GM12878 (cell line): ENCODE measurements around the gene HYAL4. TPM values are rescaled to one million over a fixed set of nuclear protein-coding genes. Genes with fewer than 3 reads are reported as not detected.

Source experiments
- ASH2L ChIP-seq: fragments of 300-600, 200-600 bp; sonication (generic); IDR thresholded peaks from 2 replicates; pipeline ENCODE4 v1.6.1; 2017; ENCODE audit warnings: low read depth, mild to moderate bottlenecking, borderline replicate concordance
- BRCA1 ChIP-seq: IDR thresholded peaks from 2 replicates; pipeline ENCODE4 v1.6.1; 2011; ENCODE audit warnings: low read depth, low read length, improper control_type of control experiment
- EGR1 ChIP-seq, 2 experiments: IDR thresholded peaks; 1 replicate in 1 of 2; 2 replicates in 1 of 2; pipeline ENCODE4 v1.6.1; 2011 to 2012; ENCODE audit warnings: low read depth in 2 of 2, low read length in 2 of 2, borderline replicate concordance in 1 of 2, mild to moderate bottlenecking in 1 of 2, moderate library complexity in 1 of 2
- ETV6 ChIP-seq, 2 experiments: fragments of 450-650 bp in 1 of 2; IDR thresholded peaks in 1 of 2; conservative IDR thresholded peaks in 1 of 2; 2 replicates each; pipeline ENCODE4 v1.6.1; 2014; ENCODE audit warnings: antibody characterized with exemption in 1 of 2, borderline replicate concordance in 1 of 2, low read depth in 1 of 2, mild to moderate bottlenecking in 1 of 2, moderate library complexity in 1 of 2
- FOXM1 ChIP-seq: IDR thresholded peaks from 2 replicates; pipeline ENCODE4 v1.6.1; 2012; ENCODE audit warnings: low read depth, mild to moderate bottlenecking, inconsistent platforms, low read length, moderate library complexity
- IKZF1 ChIP-seq: fragments of 450-650 bp; conservative IDR thresholded peaks from 2 replicates; pipeline ENCODE4 v1.6.1; 2017; ENCODE audit warnings: antibody characterized with exemption, mild to moderate bottlenecking
- KDM1A ChIP-seq: fragments of 200-600 bp; sonication (generic); IDR thresholded peaks from 2 replicates; pipeline ENCODE4 v1.6.1; 2016; ENCODE audit warnings: borderline replicate concordance
- RELB ChIP-seq: fragments of 450-650 bp; IDR thresholded peaks from 2 replicates; pipeline ENCODE4 v1.6.1; 2017; ENCODE audit warnings: low read depth, mild to moderate bottlenecking, moderate library complexity
- SMAD1 ChIP-seq: fragments of 450-650 bp; IDR thresholded peaks from 2 replicates; pipeline ENCODE4 v1.6.1; 2018; ENCODE audit warnings: mild to moderate bottlenecking, low read depth; ENCODE audit not compliant: partially characterized antibody
- SMARCA5 ChIP-seq: fragments of 450-650 bp; IDR thresholded peaks from 2 replicates; pipeline ENCODE4 v1.6.1; 2017; ENCODE audit warnings: mild to moderate bottlenecking
- SREBF1 ChIP-seq: IDR thresholded peaks from 2 replicates; pipeline ENCODE4 v1.6.1; 2012; ENCODE audit warnings: mild to moderate bottlenecking, low read length
- ZBTB40 ChIP-seq: fragments of 450-650 bp; IDR thresholded peaks from 2 replicates; pipeline ENCODE4 v1.6.1; 2016; ENCODE audit warnings: mild to moderate bottlenecking, moderate library complexity, borderline replicate concordance
- ZNF217 ChIP-seq: fragments of 450-650 bp; IDR thresholded peaks from 2 replicates; pipeline ENCODE4 v1.6.1; 2017; ENCODE audit warnings: antibody characterized with exemption, mild to moderate bottlenecking
- ZSCAN29 ChIP-seq: fragments of 450-650 bp; IDR thresholded peaks from 2 replicates; pipeline ENCODE4 v1.6.1; 2017; ENCODE audit warnings: mild to moderate bottlenecking, moderate library complexity
- polyA plus RNA-seq, 11 experiments: library from polyadenylated mRNA; depleted of rRNA in 4 of 11; unstranded in 6 of 11; stranded (reverse) in 5 of 11; fragments of >200 nt; fragmentation: Nextera tagmentation in 4 of 11; fragmentation: Illumina TruSeq in 1 of 11; extraction: Ambion mirVana in 4 of 11; extraction: Trizol in 1 of 11; gene quantifications; 1 replicate in 1 of 11; 2 replicates in 10 of 11; pipeline versions ENCODE4 v1.2.1 to v1.2.3, GENCODE V29; 2011 to 2016; ENCODE audit warnings: inconsistent platforms in 2 of 11, missing spikeins in 2 of 11, low read depth in 1 of 11
- total RNA-seq, 4 experiments: library from RNA; depleted of rRNA in 3 of 4; stranded (reverse); fragments of >200 nt in 3 of 4; fragmentation: Illumina TruSeq in 1 of 4; extraction: Trizol in 1 of 4; gene quantifications; 2 replicates each; pipeline versions ENCODE4 v1.2.1 to v1.2.3, GENCODE V29; 2013 to 2021
- TF ChIP-seq, protein P1 (sequence below): fragments of 450-650 bp; IDR thresholded peaks from 2 replicates; pipeline ENCODE4 v1.6.1; 2017; ENCODE audit warnings: mild to moderate bottlenecking

HYAL4 gene
- total and polyA plus RNA-seq, 10 of the 15 experiments (the other 5 are each of a cell fraction or from before 2014, with no cell fraction given), result 0.14 to 0.88 (median 0.26) TPM; not detected in 1

- TF ChIP-seq ZSCAN29, result no peak
- no peak for TF ChIP-seq RELB
- no peak for TF ChIP-seq SMAD1
- no peak for TF ChIP-seq KDM1A
- TF ChIP-seq BRCA1, result no peak
- TF ChIP-seq FOXM1, result no peak
- no peak for TF ChIP-seq ZNF217
- TF ChIP-seq ETV6 (conservative IDR thresholded peaks at IDR 0.05 in 1 of 2, IDR thresholded peaks at IDR 0.05 in 1 of 2; ENCODE audit: borderline replicate concordance in 1 of 2, low read depth in 1 of 2), result no peak
- no peak for TF ChIP-seq SREBF1
- TF ChIP-seq SMARCA5, result no peak
- TF ChIP-seq, protein P1, sequence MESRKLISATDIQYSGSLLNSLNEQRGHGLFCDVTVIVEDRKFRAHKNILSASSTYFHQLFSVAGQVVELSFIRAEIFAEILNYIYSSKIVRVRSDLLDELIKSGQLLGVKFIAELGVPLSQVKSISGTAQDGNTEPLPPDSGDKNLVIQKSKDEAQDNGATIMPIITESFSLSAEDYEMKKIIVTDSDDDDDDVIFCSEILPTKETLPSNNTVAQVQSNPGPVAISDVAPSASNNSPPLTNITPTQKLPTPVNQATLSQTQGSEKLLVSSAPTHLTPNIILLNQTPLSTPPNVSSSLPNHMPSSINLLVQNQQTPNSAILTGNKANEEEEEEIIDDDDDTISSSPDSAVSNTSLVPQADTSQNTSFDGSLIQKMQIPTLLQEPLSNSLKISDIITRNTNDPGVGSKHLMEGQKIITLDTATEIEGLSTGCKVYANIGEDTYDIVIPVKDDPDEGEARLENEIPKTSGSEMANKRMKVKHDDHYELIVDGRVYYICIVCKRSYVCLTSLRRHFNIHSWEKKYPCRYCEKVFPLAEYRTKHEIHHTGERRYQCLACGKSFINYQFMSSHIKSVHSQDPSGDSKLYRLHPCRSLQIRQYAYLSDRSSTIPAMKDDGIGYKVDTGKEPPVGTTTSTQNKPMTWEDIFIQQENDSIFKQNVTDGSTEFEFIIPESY, result no peak
- TF ChIP-seq ZBTB40, result no peak
- TF ChIP-seq IKZF1, result no peak
- TF ChIP-seq EGR1 (IDR thresholded peaks at IDR 0.05; ENCODE audit: borderline replicate concordance in 1 of 2, low read depth in 2 of 2, low read length in 2 of 2), result no peak
- TF ChIP-seq ASH2L, result no peak
Observed at GRCh38 chr7:123905714-123906113, 60.7 kb downstream of the HYAL4 start (continued).
